HCT116 (cell line): Measurements from ENCODE around the gene MINDY1. TPM values are rescaled to one million over a fixed set of nuclear protein-coding genes. Genes with fewer than 3 reads are reported as not detected.

Source experiments
- ATAC-seq: fragments of 200-7000 bp; cut with Tn5 transposase; 2 replicates; pipeline ENCODE4 v1.9.1; 2020; ENCODE audit warnings: mild to moderate bottlenecking, moderate library complexity
- BruUV-seq: library from RNA; stranded (reverse); fragments of 400-500 nt; replicated peaks from 2 replicates; lab custom pipeline; 2021; lab: Mats Ljungman, UMichigan
- CTCF ChIA-PET: fragments of 300-600 bp; sonication (Branson Sonifier 250); formaldehyde crosslinking; loops from one replicate; lab custom pipeline; 2021; ENCODE audit warnings: antibody characterized with exemption; lab: Charles Lee
- POLR2A ChIA-PET: fragments of 300-600, 350-600 bp; sonication (Branson Sonifier 250); formaldehyde crosslinking; loops from one replicate; lab custom pipeline; 2021; ENCODE audit warnings: antibody characterized with exemption; lab: Charles Lee
- RAD21 ChIA-PET, 2 experiments: fragments of 300-600 bp; sonication (Branson Sonifier 250); formaldehyde crosslinking; loops; one replicate each; lab custom pipeline; 2023; ENCODE audit warnings: low total read pairs in 2 of 2; ENCODE audit not compliant: uncharacterized antibody in 2 of 2, unreplicated experiment in 2 of 2, low non-redundant PET in 1 of 2; lab: Charles Lee
- DNase-seq: peaks from one replicate; pipeline ENCODE4 v3.0.0-alpha.2; 2010; ENCODE audit warnings: low read depth, low spot score
- H2AFZ ChIP-seq: fragments of 200-600 bp; shearing (Covaris generic), sonication (generic); 2 replicates; pipeline ENCODE4 v1.6.1; 2017; ENCODE audit warnings: low read depth, mixed run types, mixed read lengths, antibody characterized with exemption, low read length; ENCODE audit not compliant: poor library complexity, severe bottlenecking
- H3K27ac ChIP-seq: 2 replicates; pipeline ENCODE4 v1.5.1; 2012; ENCODE audit warnings: low read depth, low read length
- H3K27me3 ChIP-seq: fragments of 200-600 bp; sonication (generic); 2 replicates; pipeline ENCODE4 v1.6.1; 2016; ENCODE audit warnings: mixed run types, low read length, mixed read lengths; ENCODE audit not compliant: insufficient read depth
- H3K36me3 ChIP-seq, 2 experiments: fragments of 200-500 bp in 1 of 2; fragments of 200-600 bp in 1 of 2; sonication (Bioruptor generic) in 1 of 2; sonication (generic) in 1 of 2; 2 replicates each; pipeline versions ENCODE4 v1.5.1 to v1.6.1; 2014 to 2016; ENCODE audit warnings: low read length in 2 of 2, inconsistent platforms in 1 of 2, mixed read lengths in 1 of 2, mixed run types in 1 of 2; ENCODE audit not compliant: insufficient read depth in 2 of 2, control insufficient read depth in 1 of 2
- H3K4me1 ChIP-seq, 2 experiments: fragments of 200-600 bp in 1 of 2; sonication (generic) in 1 of 2; 2 replicates each; pipeline versions ENCODE4 v1.5.1 to v1.6.1; 2012 to 2017; ENCODE audit warnings: low read length in 2 of 2, inconsistent platforms in 1 of 2, mild to moderate bottlenecking in 1 of 2, mixed read lengths in 1 of 2, mixed run types in 1 of 2, moderate library complexity in 1 of 2; ENCODE audit not compliant: insufficient read depth in 2 of 2, control insufficient read depth in 1 of 2
- H3K4me2 ChIP-seq: fragments of 200-600 bp; sonication (generic); 2 replicates; pipeline ENCODE4 v1.6.1; 2017; ENCODE audit warnings: mixed run types, low read length, mixed read lengths
- H3K4me3 ChIP-seq, 2 experiments: fragments of 200-600 bp in 1 of 2; sonication (generic) in 1 of 2; replicated peaks in 1 of 2; 2 replicates each; pipeline ENCODE4 v1.5.1; 2011 to 2016; ENCODE audit warnings: low read length in 2 of 2, control low read depth in 1 of 2, low read depth in 1 of 2, mild to moderate bottlenecking in 1 of 2, mixed read lengths in 1 of 2, mixed run types in 1 of 2
- H3K79me2 ChIP-seq: fragments of 200-600 bp; sonication (generic); 2 replicates; pipeline ENCODE4 v1.6.1; 2017; ENCODE audit warnings: mild to moderate bottlenecking, mixed run types, low read length, moderate library complexity, mixed read lengths; ENCODE audit not compliant: insufficient read depth
- H3K9ac ChIP-seq: fragments of 200-600 bp; sonication (generic); 2 replicates; pipeline ENCODE4 v1.6.1; 2016; ENCODE audit warnings: low read length, mixed read lengths
- H3K9me2 ChIP-seq: fragments of 200-600 bp; sonication (generic), shearing (Covaris generic); 2 replicates; pipeline ENCODE4 v1.6.1; 2017; ENCODE audit warnings: mixed run types, mild to moderate bottlenecking, moderate library complexity; ENCODE audit not compliant: insufficient read depth
- H3K9me3 ChIP-seq, 2 experiments: fragments of 200-500 bp in 1 of 2; fragments of 200-600 bp in 1 of 2; sonication (Bioruptor generic) in 1 of 2; sonication (generic) in 1 of 2; 2 replicates each; pipeline ENCODE4 v1.6.1; 2014 to 2017; ENCODE audit warnings: low read length in 2 of 2, mixed read lengths in 2 of 2, inconsistent platforms in 1 of 2, low read depth in 1 of 2, mild to moderate bottlenecking in 1 of 2, mixed run types in 1 of 2, moderate library complexity in 1 of 2; ENCODE audit not compliant: control insufficient read depth in 1 of 2, insufficient read depth in 1 of 2
- H4K20me1 ChIP-seq: fragments of 200-600 bp; sonication (generic), shearing (Covaris generic); 2 replicates; pipeline ENCODE4 v1.6.1; 2017; ENCODE audit warnings: mixed run types, mild to moderate bottlenecking, moderate library complexity; ENCODE audit not compliant: insufficient read depth
- ATF3 ChIP-seq: IDR thresholded peaks from 2 replicates; pipeline ENCODE4 v1.6.1; 2012
- CBX3 ChIP-seq: IDR thresholded peaks from 2 replicates; pipeline ENCODE4 v1.6.1; 2012; ENCODE audit warnings: low read depth
- CEBPB ChIP-seq: IDR thresholded peaks from 2 replicates; pipeline ENCODE4 v1.6.1; 2012; ENCODE audit warnings: low read depth
- CTCF ChIP-seq, 3 experiments: fragments of 200-600 bp in 1 of 3; sonication (generic) in 1 of 3; IDR thresholded peaks in 2 of 3; conservative IDR thresholded peaks in 1 of 3; 2 replicates each; pipeline ENCODE4 v1.5.1; 2012 to 2017; ENCODE audit warnings: low read depth in 2 of 3, low read length in 2 of 3, antibody characterized with exemption in 1 of 3, borderline replicate concordance in 1 of 3, control low read depth in 1 of 3, mild to moderate bottlenecking in 1 of 3, mixed read lengths in 1 of 3, mixed run types in 1 of 3, moderate library complexity in 1 of 3; ENCODE audit not compliant: insufficient read depth in 1 of 3
- ELF1 ChIP-seq: IDR thresholded peaks from 2 replicates; pipeline ENCODE4 v1.6.1; 2012; ENCODE audit warnings: low read depth, borderline replicate concordance
- EZH2 ChIP-seq: fragments of 200-600 bp; sonication (generic); IDR thresholded peaks from 2 replicates; pipeline ENCODE4 v1.6.1; 2017; ENCODE audit warnings: antibody characterized with exemption, mixed run types
- FOSL1 ChIP-seq: IDR thresholded peaks from 2 replicates; pipeline ENCODE4 v1.6.1; 2012; ENCODE audit warnings: low read depth
- JUND ChIP-seq: IDR thresholded peaks from 2 replicates; pipeline ENCODE4 v1.6.1; 2012
- POLR2A ChIP-seq: IDR thresholded peaks from 2 replicates; pipeline ENCODE4 v1.7.0; 2011; ENCODE audit warnings: borderline replicate concordance; ENCODE audit not compliant: insufficient read depth, insufficient read length; ENCODE audit errors: extremely low read depth
- REST ChIP-seq: IDR thresholded peaks from 2 replicates; pipeline ENCODE4 v1.6.1; 2012; ENCODE audit warnings: low read depth
- SIN3A ChIP-seq: IDR thresholded peaks from 2 replicates; pipeline ENCODE4 v1.6.1; 2012; ENCODE audit warnings: low read depth
- SP1 ChIP-seq: IDR thresholded peaks from 2 replicates; pipeline ENCODE4 v1.6.1; 2012; ENCODE audit warnings: low read depth
- SRF ChIP-seq: IDR thresholded peaks from 2 replicates; pipeline ENCODE4 v1.6.1; 2012; ENCODE audit warnings: low read depth
- TCF7L2 ChIP-seq: IDR thresholded peaks from 2 replicates; pipeline ENCODE4 v1.7.0; 2011; ENCODE audit warnings: borderline replicate concordance, inconsistent platforms; ENCODE audit not compliant: insufficient read depth, insufficient read length; ENCODE audit errors: extremely low read depth
- YY1 ChIP-seq: IDR thresholded peaks from 2 replicates; pipeline ENCODE4 v1.6.1; 2011; ENCODE audit warnings: low read length, low read depth, moderate library complexity, mild to moderate bottlenecking; ENCODE audit not compliant: insufficient replicate concordance; ENCODE audit errors: extremely low read depth
- ZBTB33 ChIP-seq: IDR thresholded peaks from 2 replicates; pipeline ENCODE4 v1.6.1; 2011; ENCODE audit warnings: mild to moderate bottlenecking, low read length, moderate library complexity; ENCODE audit not compliant: insufficient replicate concordance; ENCODE audit errors: extremely low read depth
- ZNF274 ChIP-seq: fragments of 200-500 bp; sonication (Bioruptor generic); IDR thresholded peaks from 2 replicates; pipeline ENCODE4 v1.6.1; 2014; ENCODE audit warnings: mild to moderate bottlenecking, low read depth, low read length, inconsistent platforms
- intact Hi-C: fragments of 100-400 bp; cut with micrococcal nuclease; formaldehyde crosslinking; loops from 2 replicates; pipeline ENCODE4 v1.10.0; 2022
- total RNA-seq: library from RNA; stranded (reverse); gene quantifications from one replicate; pipeline ENCODE4 v1.2.1, GENCODE V29; 2021; ENCODE audit not compliant: unreplicated experiment

MINDY1 gene
- total RNA-seq, 1 experiment from 2014 or later = 1.2 TPM

- H2AFZ ChIP-seq = no peak overlapping the region
- H3K36me3 ChIP-seq = no peaks in the 10 kb centered on the region
- no peak overlapping the region for H3K4me3 ChIP-seq
- BruUV-seq = no TSS peak
- ATAC-seq (no peak), DNase-seq (no peak)
- POLR2A ChIA-PET = interaction anchor here (1.2 kb wide), 1 partner anchor 19 kb away, joined by 3 read pairs; no protein-coding TSS in a partner anchor
- no peaks in the 10 kb centered on the region for H3K9me3 ChIP-seq
- CTCF ChIA-PET = no interaction called here
- no peaks in the 10 kb centered on the region for H3K27me3 ChIP-seq
- no peaks in the 10 kb centered on the region for H3K9me2 ChIP-seq
- peaks cover 8 to 42% of the 10 kb centered on the region in 2 experiments; a peak in 3 of 4 replicates for H3K4me1 ChIP-seq
- H3K4me2 ChIP-seq = peak overlapping the region; percentile 46; the same call in 1 of the 2 replicates
- intact Hi-C loops = loop anchor here (5.0 kb wide), 3 partner anchors 373 to 743 kb away; partner anchors contain the start of genes CA14 and ENSA
- H3K9ac ChIP-seq = no peak overlapping the region
- no peaks in the 10 kb centered on the region for H4K20me1 ChIP-seq
- H3K27ac ChIP-seq = no peak overlapping the region
- no peak for TF ChIP-seq SRF
- no peak for TF ChIP-seq FOSL1
- TF ChIP-seq ATF3 = no peak
- TF ChIP-seq JUND = no peak
- TF ChIP-seq CTCF (IDR thresholded peaks at IDR 0.05 in 2 of 3, conservative IDR thresholded peaks at IDR 0.05 in 1 of 3; ENCODE audit: borderline replicate concordance in 1 of 3, insufficient read depth in 1 of 3, low read depth in 2 of 3, low read length in 2 of 3) = no peak
- no peak for TF ChIP-seq CEBPB
- TF ChIP-seq EZH2 = no peak
- no peak for TF ChIP-seq CBX3
- no peak for TF ChIP-seq REST
- TF ChIP-seq ZBTB33 = no peak
- TF ChIP-seq TCF7L2 = no peak
- no peak for TF ChIP-seq ELF1
- no peak for TF ChIP-seq SIN3A
- TF ChIP-seq POLR2A = no peak
- TF ChIP-seq YY1 = no peak
- no peak for TF ChIP-seq SP1
- no peak for TF ChIP-seq ZNF274
- RAD21 ChIA-PET = no interaction called here
- H3K79me2 ChIP-seq = no peaks in the 10 kb centered on the region
Observed at GRCh38 chr1:150999926-151000325, 6.8 kb downstream of the MINDY1 start.
